HepG2 (cell line): ENCODE measurements around the gene CCDC183. TPM values are rescaled to one million over a fixed set of nuclear protein-coding genes. Genes with fewer than 3 reads are reported as not detected.

ENCODE experiments used
- ARID3A ChIP-seq: IDR thresholded peaks from 2 replicates; pipeline ENCODE4 v1.6.1; 2012; ENCODE audit warnings: low read depth, low read length, improper control_type of control experiment
- ATF5 ChIP-seq: sonication (generic); formaldehyde crosslinking; IDR thresholded peaks from 2 replicates; pipeline ENCODE4 v1.4.0; 2020; ENCODE audit warnings: mild to moderate bottlenecking, low read depth, missing genetic modification reagents
- BORCS8-MEF2B ChIP-seq: sonication (generic); formaldehyde crosslinking; IDR thresholded peaks from 2 replicates; pipeline ENCODE4 v1.8.0; 2022; ENCODE audit warnings: mild to moderate bottlenecking, missing genetic modification reagents
- BRF2 ChIP-seq: sonication (generic); formaldehyde crosslinking; IDR thresholded peaks from 2 replicates; pipeline ENCODE4 v1.8.1; 2022; ENCODE audit warnings: mild to moderate bottlenecking, missing genetic modification reagents
- DR1 ChIP-seq: sonication (generic); formaldehyde crosslinking; IDR thresholded peaks from 2 replicates; pipeline ENCODE4 v1.8.0; 2021; ENCODE audit warnings: mild to moderate bottlenecking, missing genetic modification reagents, inconsistent platforms
- HNF4G ChIP-seq, 2 experiments: sonication (generic) in 1 of 2; formaldehyde crosslinking in 1 of 2; IDR thresholded peaks; 2 replicates each; pipeline versions ENCODE4 v1.4.0 to v1.6.1; 2011 to 2020; ENCODE audit warnings: borderline replicate concordance in 2 of 2, low read depth in 2 of 2, mild to moderate bottlenecking in 2 of 2, low read length in 1 of 2, missing genetic modification reagents in 1 of 2, moderate library complexity in 1 of 2
- KDM1A ChIP-seq: IDR thresholded peaks from 2 replicates; pipeline ENCODE4 v1.6.1; 2016; ENCODE audit warnings: missing compliant biosample characterization
- MAZ ChIP-seq, 2 experiments: sonication (generic) in 1 of 2; formaldehyde crosslinking in 1 of 2; IDR thresholded peaks; 2 replicates each; pipeline versions ENCODE4 v1.5.0 to v1.6.1; 2012 to 2020; ENCODE audit warnings: low read depth in 2 of 2, mild to moderate bottlenecking in 2 of 2, borderline replicate concordance in 1 of 2, improper control_type of control experiment in 1 of 2, low read length in 1 of 2, missing genetic modification reagents in 1 of 2, moderate library complexity in 1 of 2
- MBNL3 ChIP-seq: fragments of 250-450 bp; sonication (Bioruptor Pico); conservative IDR thresholded peaks from 2 replicates; pipeline ENCODE4 v1.8.0; 2022; ENCODE audit warnings: mild to moderate bottlenecking, inconsistent platforms
- MXD4 ChIP-seq: IDR thresholded peaks from 2 replicates; pipeline ENCODE4 v1.6.1; 2016; ENCODE audit warnings: mild to moderate bottlenecking, missing biosample characterization, missing genetic modification reagents
- NFYC ChIP-seq: IDR thresholded peaks from 2 replicates; pipeline ENCODE4 v1.6.1; 2016; ENCODE audit warnings: missing genetic modification reagents, missing compliant biosample characterization
- PHF21A ChIP-seq: sonication (generic); formaldehyde crosslinking; IDR thresholded peaks from 2 replicates; pipeline ENCODE4 v1.5.0; 2020; ENCODE audit warnings: mild to moderate bottlenecking, missing genetic modification reagents
- RBFOX2 ChIP-seq: fragments of 200-400 bp; formaldehyde crosslinking; IDR thresholded peaks from 2 replicates; pipeline ENCODE4 v1.6.1; 2017; ENCODE audit warnings: low read depth, mild to moderate bottlenecking, low read length
- SRSF4 ChIP-seq: fragments of 200-400 bp; formaldehyde crosslinking; IDR thresholded peaks from one replicate; pipeline ENCODE4 v1.6.1; 2018; ENCODE audit warnings: mild to moderate bottlenecking, low read depth, low read length, moderate library complexity; ENCODE audit not compliant: poor library complexity, severe bottlenecking
- TBX3 ChIP-seq: fragments of 450-650 bp; IDR thresholded peaks from 2 replicates; pipeline ENCODE4 v1.6.1; 2017; ENCODE audit warnings: antibody characterized with exemption, mild to moderate bottlenecking, inconsistent platforms, borderline replicate concordance
- ZC3H4 ChIP-seq: sonication (generic); formaldehyde crosslinking; IDR thresholded peaks from 2 replicates; pipeline ENCODE4 v1.4.0; 2020; ENCODE audit warnings: missing genetic modification reagents, borderline replicate concordance
- ZIK1 ChIP-seq: sonication (generic); formaldehyde crosslinking; IDR thresholded peaks from 2 replicates; pipeline ENCODE4 v1.5.0; 2020; ENCODE audit warnings: mild to moderate bottlenecking, low read depth, missing genetic modification reagents, borderline replicate concordance
- ZNF251 ChIP-seq: sonication (generic); formaldehyde crosslinking; IDR thresholded peaks from 2 replicates; pipeline ENCODE4 v1.9.0; 2021; ENCODE audit warnings: mild to moderate bottlenecking, missing genetic modification reagents
- ZNF431 ChIP-seq: sonication (generic); formaldehyde crosslinking; IDR thresholded peaks from 2 replicates; pipeline ENCODE4 v1.9.0; 2022; ENCODE audit warnings: missing genetic modification reagents, low read depth, mild to moderate bottlenecking, borderline replicate concordance
- ZNF687 ChIP-seq: sonication (generic); formaldehyde crosslinking; IDR thresholded peaks from 2 replicates; pipeline ENCODE4 v1.5.1; 2020; ENCODE audit warnings: mild to moderate bottlenecking, missing genetic modification reagents, moderate library complexity
- polyA plus RNA-seq, 8 experiments: library from polyadenylated mRNA; depleted of rRNA in 3 of 8; stranded (reverse) in 7 of 8; unstranded in 1 of 8; fragments of >200 nt; fragmentation: Illumina TruSeq in 4 of 8; extraction: Trizol in 4 of 8; gene quantifications; 2 replicates each; pipeline versions ENCODE4 v1.2.1 to v1.2.3, GENCODE V29; 2011 to 2016; ENCODE audit warnings: low read depth in 4 of 8, missing spikeins in 1 of 8, mixed read lengths in 1 of 8; ENCODE audit not compliant: insufficient read depth in 1 of 8
- total RNA-seq, 5 experiments: library from RNA; depleted of rRNA; stranded (reverse); fragments of >200 nt; fragmentation: Illumina TruSeq; extraction: Trizol; gene quantifications; 2 replicates each; pipeline ENCODE4 v1.2.3, GENCODE V29; 2016; ENCODE audit warnings: low read depth in 1 of 5

CCDC183 gene
- total and polyA plus RNA-seq, 2 of the 13 experiments (the other 11 are each of a cell fraction or from before 2014, with no cell fraction given) = 5.0 to 66.4 TPM

GRCh38 chr9:136840877-136841645 is 44.9 kb downstream of the CCDC183 start (continued):
- TF ChIP-seq ZNF687 (CRISPR knock-in tag) (peak; percentile 85), BORCS8-MEF2B (CRISPR knock-in tag) (0 out of 2 replicates have a peak, but pooled peaks have one; percentile 64), PHF21A (CRISPR knock-in tag) (peak; percentile 30; the same call in 1 of the 2 replicates), KDM1A (CRISPR knock-in tag) (no peak), BRF2 (no peak), NFYC (no peak), MXD4 (CRISPR knock-in tag) (no peak), MBNL3 (no peak), ZNF431 (CRISPR knock-in tag) (no peak), MAZ (IDR thresholded peaks at IDR 0.05; ENCODE audit: borderline replicate concordance, low read depth, low read length) (0 out of 2 replicates have a peak, but pooled peaks have one; percentile 38), MAZ (CRISPR knock-in tag; IDR thresholded peaks at IDR 0.05; ENCODE audit: low read depth) (peak; percentile 54), TBX3 (no peak), ZNF251 (CRISPR knock-in tag) (0 out of 2 replicates have a peak, but pooled peaks have one; percentile 70), DR1 (CRISPR knock-in tag) (no peak), SRSF4 (no peak), ARID3A (no peak), ATF5 (peak; percentile 83; the same call in 1 of the 2 replicates), ZC3H4 (CRISPR knock-in tag) (no peak), HNF4G (IDR thresholded peaks at IDR 0.05; ENCODE audit: borderline replicate concordance, low read depth, low read length) (peak; percentile 58; the same call in 1 of the 2 replicates), HNF4G (CRISPR knock-in tag; IDR thresholded peaks at IDR 0.05; ENCODE audit: borderline replicate concordance, low read depth) (no peak), RBFOX2 (peak; percentile 71), ZIK1 (CRISPR knock-in tag) (peak; percentile 32; the same call in 1 of the 2 replicates)
